T-cell (primary cell): ENCODE data around the gene FAF2. TPM values are rescaled to one million over a fixed set of nuclear protein-coding genes. Genes with fewer than 3 reads are reported as not detected.
A peak's percentile ranks its signal among the peaks of the same experiment; 100 is the strongest.

Experiments used
- ATAC-seq, 4 experiments: fragments of 200-7000 bp in 3 of 4; fragments of 150-1000 bp in 1 of 4; cut with Tn5 transposase; replicated peaks in 1 of 4; 1 replicate in 3 of 4; 2 replicates in 1 of 4; pipeline ENCODE4 v1.10.0; 2021; ENCODE audit warnings: moderate library complexity in 3 of 4, mild to moderate bottlenecking in 2 of 4, moderate number of reproducible peaks in 1 of 4
- CTCF ChIA-PET, 2 donors: fragments of 300-600 bp; sonication (Branson Sonifier 250); formaldehyde crosslinking; loops; one replicate each; lab custom pipeline; 2022; ENCODE audit warnings: antibody characterized with exemption in 2 of 2; lab: Charles Lee
- POLR2A ChIA-PET, 2 donors: fragments of 300-600 bp; sonication (Branson Sonifier 250); formaldehyde crosslinking; loops; one replicate each; lab custom pipeline; 2022; ENCODE audit warnings: antibody characterized with exemption in 2 of 2; lab: Charles Lee
- DNase-seq, 35 experiments: peaks; one replicate each; pipeline versions ENCODE4 v3.0.0 to v3.0.0-alpha.2; 2013 to 2023
- H3K27ac ChIP-seq: one replicate; pipeline ENCODE4 v1.5.1; 2013; ENCODE audit warnings: low read length
- H3K27me3 ChIP-seq, 2 experiments: replicated peaks in 1 of 2; 1 replicate in 1 of 2; 2 replicates in 1 of 2; pipeline versions ENCODE4 v1.6.1 to v1.7.0; 2013; ENCODE audit warnings: low read length in 1 of 2, mixed read lengths in 1 of 2; ENCODE audit not compliant: control insufficient read depth in 2 of 2, insufficient read depth in 2 of 2; ENCODE audit errors: extremely low read depth in 1 of 2
- H3K36me3 ChIP-seq, 2 donors: 1 replicate in 1 of 2; 2 replicates in 1 of 2; pipeline versions ENCODE4 v1.6.1 to v1.7.0; 2013; ENCODE audit warnings: low read length in 1 of 2; ENCODE audit not compliant: control insufficient read depth in 2 of 2, insufficient read depth in 1 of 2; ENCODE audit errors: extremely low read depth in 1 of 2
- H3K4me1 ChIP-seq, 2 experiments: 1 replicate in 1 of 2; 2 replicates in 1 of 2; pipeline versions ENCODE4 v1.6.1 to v1.7.0; 2013; ENCODE audit warnings: low read length in 2 of 2, mixed read lengths in 1 of 2; ENCODE audit not compliant: insufficient read depth in 2 of 2, control insufficient read depth in 1 of 2; ENCODE audit errors: extremely low read depth in 1 of 2
- H3K4me3 ChIP-seq, 2 donors: 1 replicate in 1 of 2; 2 replicates in 1 of 2; pipeline versions ENCODE4 v1.5.1 to v1.7.0; 2013; ENCODE audit warnings: mild to moderate bottlenecking in 2 of 2, low read length in 1 of 2, moderate library complexity in 1 of 2; ENCODE audit not compliant: control insufficient read depth in 1 of 2; ENCODE audit errors: extremely low read depth in 1 of 2
- H3K9me3 ChIP-seq: 2 replicates; pipeline ENCODE4 v1.7.0; 2013
- H3K27ac Mint-ChIP-seq, 2 donors: one replicate each; pipeline ENCODE4 v1.8.0; 2020 to 2021; ENCODE audit warnings: mild to moderate bottlenecking in 2 of 2, mixed read lengths in 2 of 2
- H3K27me3 Mint-ChIP-seq, 2 donors: one replicate each; pipeline ENCODE4 v1.8.0; 2021 to 2022; ENCODE audit warnings: mixed read lengths in 2 of 2
- H3K36me3 Mint-ChIP-seq: one replicate; pipeline ENCODE4 v1.8.0; 2021; ENCODE audit warnings: mixed read lengths
- H3K4me1 Mint-ChIP-seq, 3 donors: one replicate each; pipeline ENCODE4 v1.8.0; 2020 to 2022; ENCODE audit warnings: mixed read lengths in 3 of 3, mild to moderate bottlenecking in 1 of 3
- H3K4me3 Mint-ChIP-seq, 3 donors: one replicate each; pipeline ENCODE4 v1.8.0; 2020 to 2022; ENCODE audit warnings: mild to moderate bottlenecking in 3 of 3, mixed read lengths in 3 of 3, moderate library complexity in 3 of 3
- H3K9me3 Mint-ChIP-seq, 3 donors: one replicate each; pipeline ENCODE4 v1.8.0; 2020 to 2022; ENCODE audit warnings: mixed read lengths in 3 of 3
- WGBS: methylation state at CpG from one replicate; pipeline ENCODE4 v1.1.5; 2013; ENCODE audit warnings: missing lambda C conversion rate; ENCODE audit not compliant: insufficient coverage; 5-methylcytosine and 5-hydroxymethylcytosine counted together
- total RNA-seq, 35 experiments: library from RNA in 6 of 35; stranded (reverse) in 6 of 35; fragments of 120-200 nt in 1 of 35; gene quantifications; one replicate each; pipeline versions ENCODE4 v1.2.1 to v1.2.4 and lab custom pipeline; 2013 to 2026

Gene FAF2
- total RNA-seq, 5 donors from 2014 or later (not counting 1 experiment from before 2014, with no cell fraction given) = 24.1 to 27.7 (median 26.2) TPM

DNA sequence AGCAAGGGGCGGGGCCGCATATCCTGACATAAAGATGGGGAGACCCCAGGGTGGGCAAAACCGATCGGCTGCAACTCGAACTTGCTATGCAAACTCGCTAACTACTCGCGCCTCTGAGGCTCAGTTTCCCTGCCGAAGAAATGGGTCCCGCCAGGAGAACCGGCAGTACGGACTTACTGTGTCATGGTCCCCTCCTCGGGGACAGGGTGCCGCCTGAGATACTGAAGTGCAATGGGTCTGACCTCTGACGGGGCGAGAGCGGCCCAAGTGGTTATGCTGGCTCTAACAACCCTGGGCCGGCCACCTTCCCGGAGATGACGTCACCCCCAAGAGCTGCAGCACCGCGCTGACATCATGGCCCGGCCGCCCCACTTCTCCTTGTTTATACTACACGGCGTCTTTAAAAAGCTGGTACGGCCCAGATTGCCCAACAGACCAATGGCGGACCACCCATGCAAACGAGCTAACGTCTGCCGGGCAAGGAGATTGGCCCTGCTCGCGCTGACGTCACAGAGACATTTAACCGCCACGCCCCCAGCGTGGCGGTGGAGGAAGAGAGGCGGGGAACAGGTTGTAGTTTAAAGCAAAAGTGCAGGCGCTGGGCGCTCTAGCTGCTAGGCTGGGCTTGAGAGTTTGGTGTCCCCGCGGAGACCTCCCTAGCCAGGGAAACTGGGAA lies 89.5 kb downstream of the FAF2 start:
- peak overlapping the region; percentile 99 to 100 for H3K27ac Mint-ChIP-seq
- peaks cover 14% of the 10 kb centered on the region for H3K36me3 Mint-ChIP-seq
- peak overlapping the region; percentile 99 for H3K27ac ChIP-seq
- ATAC-seq (peak; percentile 68 to 78 (median 70)), DNase-seq (peak; percentile 87 to 99 (median 98))
- no peaks in the 10 kb centered on the region for H3K9me3 ChIP-seq
- CTCF ChIA-PET = interaction anchor here (0.5 to 3.0 kb wide), 8 partner anchors 8 to 186 kb away, joined by 3 to 19 read pairs (median 4); partner anchors contain the start of gene FAF2 (in 1 of the 2)
- under 1% methylated on average over 39 of the region's 43 CpGs for WGBS
- POLR2A ChIA-PET = interaction anchor here (0.5 to 2.6 kb wide), 7 partner anchors 9 to 425 kb away, joined by 3 to 9 read pairs (median 3); partner anchors contain the start of gene FAF2 (in 1 of the 2)
- peak overlapping the region; percentile 97 to 99 (median 98) for H3K4me3 Mint-ChIP-seq
- H3K27me3 ChIP-seq = no peaks in the 10 kb centered on the region
- peaks cover 72 to 83% (median 73%) of the 10 kb centered on the region in 3 donors for H3K4me1 Mint-ChIP-seq
- no peaks in the 10 kb centered on the region for H3K27me3 Mint-ChIP-seq
- peaks cover 0 to 8% of the 10 kb centered on the region in 2 donors for H3K36me3 ChIP-seq
- H3K4me3 ChIP-seq = peak overlapping the region; percentile 78 to 98
- no peaks in the 10 kb centered on the region for H3K9me3 Mint-ChIP-seq
- H3K4me1 ChIP-seq = peaks cover 44 to 77% of the 10 kb centered on the region in 2 experiments

DNA sequence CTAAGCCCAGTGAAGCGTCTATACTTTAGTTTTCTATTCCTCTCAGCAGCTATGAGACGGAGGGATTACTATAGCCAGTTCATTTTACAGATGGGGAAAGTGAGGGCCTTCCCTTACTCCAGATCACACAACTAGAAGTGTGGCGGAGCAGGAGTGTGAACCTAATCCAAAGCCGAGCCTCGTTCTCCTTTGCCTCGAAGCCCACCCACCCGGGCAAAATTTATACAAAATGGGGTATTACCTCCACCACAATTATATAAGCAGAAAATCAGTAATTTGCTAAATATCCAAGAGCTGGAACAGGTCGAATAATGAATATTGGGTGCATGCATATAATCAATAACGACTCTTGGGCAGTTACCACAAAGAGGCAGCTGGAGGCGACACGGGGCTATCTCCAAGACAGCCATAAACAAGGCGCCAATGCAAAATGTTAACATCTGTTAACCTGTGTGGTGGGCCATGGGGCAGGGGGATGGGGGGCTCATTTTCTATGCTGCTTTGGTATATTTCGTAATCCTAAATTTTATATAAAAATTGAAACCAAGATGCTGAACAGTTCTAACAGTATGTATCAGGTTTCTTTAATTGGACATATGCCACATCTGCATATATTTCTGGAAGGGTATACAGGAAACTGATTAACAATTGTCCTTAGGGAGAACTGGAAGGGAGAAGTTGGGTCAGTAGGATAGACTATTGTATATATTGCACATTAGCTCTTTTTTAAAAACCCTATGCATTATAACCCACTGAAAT lies 90.2 kb downstream of the FAF2 start:
- ChIA-PET CTCF (interaction anchor here in 1 of 2 donors (0.5 to 3.0 kb wide), 7 partner anchors 8 to 187 kb away, joined by 3 to 19 read pairs (median 4); partner anchors contain the start of gene FAF2), POLR2A (interaction anchor here (0.5 to 2.6 kb wide), 5 partner anchors 9 to 425 kb away, joined by 3 to 9 read pairs (median 3); no protein-coding TSS in a partner anchor)
- Mint-ChIP-seq H3K27me3 (no peaks in the 10 kb centered on the region), H3K9me3 (no peaks in the 10 kb centered on the region), H3K4me1 (peaks cover 66 to 76% (median 66%) of the 10 kb centered on the region in 3 donors), H3K36me3 (peaks cover 12% of the 10 kb centered on the region), H3K27ac (peak overlapping the region; percentile 99 to 100), H3K4me3 (peak overlapping the region; percentile 97 to 99 (median 98))
- Histone ChIP-seq H3K27me3 (no peaks in the 10 kb centered on the region), H3K36me3 (peaks cover 0 to 8% of the 10 kb centered on the region in 2 donors), H3K27ac (peak overlapping the region; percentile 81), H3K9me3 (no peaks in the 10 kb centered on the region), H3K4me3 (peak overlapping the region; percentile 21 to 52), H3K4me1 (peaks cover 38 to 71% of the 10 kb centered on the region in 2 experiments)
- DNase-seq = no peak
- no peak for ATAC-seq
- WGBS = 75% methylated on average over 2 of the region's 13 CpGs

DNA sequence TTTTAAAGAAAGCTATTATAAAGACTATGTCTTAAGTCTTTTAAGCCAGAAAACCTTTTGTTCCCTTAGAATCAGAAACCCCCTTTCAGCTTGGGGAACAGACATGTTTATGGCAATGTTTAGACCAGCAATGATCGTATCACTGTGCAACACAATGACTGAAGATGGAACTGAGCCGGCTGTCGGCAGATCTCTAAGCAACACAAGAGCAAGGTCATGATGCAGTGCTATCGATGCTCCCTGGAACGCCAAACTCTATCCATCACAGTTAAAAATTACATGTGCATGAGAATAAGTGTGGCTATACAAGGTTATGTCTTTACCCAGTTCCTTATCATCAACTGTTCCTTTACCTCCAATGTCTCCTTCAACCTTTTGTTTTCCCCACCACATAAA lies 90.8 kb downstream of the FAF2 start:
- ATAC-seq (no peak), DNase-seq (no peak)
- H3K4me3 Mint-ChIP-seq = peak overlapping the region in 1 of 3 donors; percentile 91
- peak overlapping the region; percentile 81 for H3K27ac ChIP-seq
- no peaks in the 10 kb centered on the region for H3K27me3 Mint-ChIP-seq
- 100% methylated on average over 1 of the region's 5 CpGs for WGBS
- peaks cover 0 to 8% of the 10 kb centered on the region in 2 donors for H3K36me3 ChIP-seq
- H3K9me3 ChIP-seq = no peaks in the 10 kb centered on the region
- peak overlapping the region; percentile 99 to 100 for H3K27ac Mint-ChIP-seq
- peaks cover 6% of the 10 kb centered on the region for H3K36me3 Mint-ChIP-seq
- no peaks in the 10 kb centered on the region for H3K9me3 Mint-ChIP-seq
- H3K4me3 ChIP-seq = no peak overlapping the region
- ChIA-PET CTCF (interaction anchor here in 1 of 2 donors (1.6 to 3.0 kb wide), 3 partner anchors 34 to 91 kb away, joined by 3 to 19 read pairs (median 7); partner anchors contain the start of gene FAF2), POLR2A (interaction anchor here in 1 of 2 donors (0.6 kb wide), 1 partner anchor 29 kb away, joined by 3 read pairs; no protein-coding TSS in a partner anchor)
- peaks cover 34 to 71% of the 10 kb centered on the region in 2 experiments for H3K4me1 ChIP-seq
- no peaks in the 10 kb centered on the region for H3K27me3 ChIP-seq
- peaks cover 63 to 70% (median 64%) of the 10 kb centered on the region in 3 donors for H3K4me1 Mint-ChIP-seq

GRCh38 chr5:176540476-176540899 lies 92.3 kb downstream of the FAF2 start:
- Histone ChIP-seq H3K4me3 (peak overlapping the region; percentile 32 to 81), H3K27ac (peak overlapping the region; percentile 83), H3K9me3 (no peaks in the 10 kb centered on the region), H3K36me3 (no peaks in the 10 kb centered on the region), H3K27me3 (no peaks in the 10 kb centered on the region), H3K4me1 (peaks cover 34 to 71% of the 10 kb centered on the region in 2 experiments)
- ChIA-PET CTCF (interaction anchor here in 1 of 2 donors (0.5 to 1.1 kb wide), 2 partner anchors 30 to 92 kb away, joined by 3 to 4 read pairs; partner anchors contain the start of gene FAF2), POLR2A (interaction anchor here in 1 of 2 donors (0.8 kb wide), 1 partner anchor 9 kb away, joined by 3 read pairs; no protein-coding TSS in a partner anchor)
- peak overlapping the region; percentile 60 to 91 (median 85) for H3K4me3 Mint-ChIP-seq
- no peaks in the 10 kb centered on the region for H3K36me3 Mint-ChIP-seq
- peaks cover 63 to 68% (median 63%) of the 10 kb centered on the region in 3 donors for H3K4me1 Mint-ChIP-seq
- WGBS = 94% methylated on average over 2 of the region's 8 CpGs
- H3K27me3 Mint-ChIP-seq = no peaks in the 10 kb centered on the region
- DNase-seq = no peak
- no peaks in the 10 kb centered on the region for H3K9me3 Mint-ChIP-seq
- no peak for ATAC-seq
- peak overlapping the region; percentile 99 to 100 for H3K27ac Mint-ChIP-seq

- peak overlapping the region; percentile 85 to 91 (median 90) for H3K4me3 Mint-ChIP-seq
- peak in 8 of 35 experiments; percentile 28 to 65 (median 44) for DNase-seq
- H3K4me1 Mint-ChIP-seq = peaks cover 64 to 68% (median 65%) of the 10 kb centered on the region in 3 donors
- H3K27me3 Mint-ChIP-seq = no peaks in the 10 kb centered on the region
- ChIA-PET CTCF (interaction anchor here in 1 of 2 donors (0.5 to 1.1 kb wide), 2 partner anchors 30 to 93 kb away, joined by 3 to 4 read pairs; partner anchors contain the start of gene FAF2), POLR2A (no interaction called here)
- H3K27me3 ChIP-seq = no peaks in the 10 kb centered on the region
- peak overlapping the region; percentile 99 to 100 for H3K27ac Mint-ChIP-seq
- H3K4me3 ChIP-seq = peak overlapping the region; percentile 49 to 81
- no peaks in the 10 kb centered on the region for H3K9me3 ChIP-seq
- no peaks in the 10 kb centered on the region for H3K36me3 ChIP-seq
- no peak for ATAC-seq
- WGBS = 17% methylated on average over 1 of the region's 8 CpGs
- H3K36me3 Mint-ChIP-seq = no peaks in the 10 kb centered on the region
- peaks cover 34 to 73% of the 10 kb centered on the region in 2 experiments for H3K4me1 ChIP-seq
- no peaks in the 10 kb centered on the region for H3K9me3 Mint-ChIP-seq
- H3K27ac ChIP-seq = peak overlapping the region; percentile 83
Measured at GRCh38 chr5:176540956-176541337, 92.8 kb downstream of the FAF2 start.
